ENCODE data around the gene TTYH3.

DNA sequence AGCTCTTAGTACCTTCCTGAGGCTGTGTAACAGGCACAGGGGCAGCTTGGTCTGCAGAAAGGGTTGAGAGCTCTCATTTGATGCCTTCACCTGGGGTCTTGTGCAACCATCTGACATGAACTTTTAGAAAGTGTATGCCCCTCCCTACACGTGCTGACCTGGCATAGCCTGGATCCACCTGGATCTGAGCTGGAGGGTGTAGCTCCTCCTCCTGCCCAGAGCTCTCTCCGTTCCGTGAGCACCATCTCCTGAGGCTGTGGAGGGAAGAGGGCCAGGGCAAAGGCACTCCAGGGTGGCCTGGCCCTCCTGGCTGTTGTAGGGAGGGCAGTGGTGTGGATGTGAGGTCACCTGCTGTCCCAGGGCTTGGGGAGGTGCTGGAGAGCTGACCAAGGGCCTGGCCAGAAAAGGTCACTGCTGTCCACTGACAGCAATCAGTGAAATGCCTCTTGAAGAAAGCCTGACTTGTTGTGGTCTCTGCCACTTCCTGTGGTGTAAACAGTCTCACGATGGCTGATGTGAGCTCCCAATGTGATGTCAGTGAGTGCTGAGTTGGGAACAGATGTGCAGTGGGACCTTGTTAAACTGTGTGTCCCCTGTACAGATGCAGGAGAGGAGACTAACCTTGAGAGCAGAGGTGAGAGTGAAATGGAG, 79.2 kb downstream of the TTYH3 start:
- TF ChIP-seq CTCF (IDR thresholded peaks at IDR 0.05) (no peak), POLR2A (IDR thresholded peaks at IDR 0.05) (no peak)
